HG03139 (cell line): ENCODE results near the gene TRHDE.

Experiments used
- ATAC-seq: cut with Tn5 transposase; IDR thresholded peaks from one replicate; pipeline ENCODE4 v1.9.1; 2021; ENCODE audit not compliant: unreplicated experiment

Gene TRHDE

DNA sequence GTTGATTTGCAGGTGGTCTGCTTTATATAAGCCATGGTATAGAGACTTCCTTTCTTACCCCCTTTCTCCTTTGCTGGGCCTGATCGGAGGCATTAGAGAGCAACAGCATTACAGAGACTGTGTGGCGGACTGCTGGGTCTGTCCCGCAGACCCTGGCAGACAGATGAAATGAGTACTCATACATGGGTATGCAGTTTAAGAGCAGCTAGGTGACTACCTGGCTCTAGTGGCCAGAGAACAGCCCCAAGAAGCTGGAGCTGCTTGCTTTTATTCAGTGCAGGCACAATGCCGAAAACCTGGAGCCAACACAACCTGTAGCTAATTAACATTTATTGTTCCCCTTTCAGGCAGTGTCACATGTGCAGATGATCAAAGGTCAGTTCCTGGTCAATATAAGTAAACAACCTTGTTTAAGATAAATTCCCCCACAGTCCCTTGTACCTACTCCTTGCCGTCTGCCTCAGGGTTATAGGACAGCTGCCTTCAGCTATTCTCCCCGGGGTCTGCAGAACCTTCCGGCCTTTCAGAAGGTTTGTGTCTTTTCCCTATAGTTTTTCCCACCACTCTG, 160.0 kb downstream of the TRHDE start:
- no peak for ATAC-seq

- ATAC-seq = no peak
These were observed 161.1 kb downstream of the TRHDE start for GRCh38 chr12:72433298-72433697.

- no peak for ATAC-seq
These were observed 162.8 kb downstream of the TRHDE start for GRCh38 chr12:72434999-72435398.

DNA sequence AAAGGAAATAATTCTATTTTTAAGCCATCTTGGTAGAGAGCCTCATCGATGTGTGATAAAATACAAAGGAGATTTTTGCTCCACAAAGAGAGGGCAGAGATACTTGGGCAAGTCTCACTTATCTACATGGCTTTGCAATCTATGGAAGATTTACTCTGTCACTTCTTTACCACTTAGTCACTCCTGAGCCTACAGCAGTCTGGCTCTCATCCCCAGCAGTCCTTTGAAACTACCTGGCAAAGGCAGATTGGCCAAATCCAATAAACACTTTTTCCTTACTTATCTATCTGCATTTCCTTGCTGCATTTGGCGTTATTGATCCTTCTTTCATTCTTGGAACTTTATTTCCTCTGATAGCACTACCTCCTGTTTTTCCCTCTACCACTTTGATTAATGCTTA, 170.0 kb downstream of the TRHDE start:
- ATAC-seq = no peak

GRCh38 chr12:72444125-72444524, 172.0 kb downstream of the TRHDE start:
- no peak for ATAC-seq

DNA sequence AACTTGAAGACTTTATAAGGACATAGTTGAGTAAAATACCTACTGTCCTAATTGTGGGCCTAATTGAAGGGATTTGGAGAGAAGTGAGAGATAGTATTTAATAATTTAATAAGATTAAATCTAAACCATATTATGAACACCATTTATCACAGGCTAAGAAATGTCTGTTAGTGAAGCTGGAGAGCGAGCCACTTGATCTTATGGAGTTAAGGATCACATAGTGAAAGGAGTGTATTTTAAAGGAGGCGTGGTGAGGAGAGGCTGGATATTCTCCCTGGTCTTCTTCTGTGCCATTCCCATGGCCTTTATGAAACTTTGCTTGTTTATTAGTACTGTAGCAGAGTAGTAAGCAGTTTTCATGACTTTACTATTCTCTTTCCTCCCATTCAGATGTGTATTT, 172.4 kb downstream of the TRHDE start:
- ATAC-seq = no peak

DNA sequence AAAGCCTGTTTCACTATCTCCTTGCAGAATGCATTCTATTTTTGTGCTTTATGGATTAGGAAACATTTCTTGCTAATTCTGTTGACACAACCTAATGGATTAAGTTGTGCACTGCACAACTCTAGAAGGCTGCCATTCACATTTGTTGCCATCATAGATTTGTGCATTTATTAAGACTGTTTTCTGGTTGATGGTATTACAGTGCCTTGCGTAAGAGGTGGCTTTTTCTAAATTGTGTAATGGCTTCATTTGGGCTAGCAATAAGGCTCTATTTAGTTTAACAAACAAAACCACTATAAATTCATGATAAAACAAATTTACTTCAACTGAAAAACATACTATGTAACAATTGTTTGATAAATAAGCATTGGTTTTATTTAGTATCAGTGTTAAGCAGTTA, 175.9 kb downstream of the TRHDE start:
- ATAC-seq = no peak

GRCh38 chr12:72448805-72449204, 176.6 kb downstream of the TRHDE start:
- ATAC-seq = no peak

GRCh38 chr12:72453066-72453465, 180.9 kb downstream of the TRHDE start:
- no peak for ATAC-seq

DNA sequence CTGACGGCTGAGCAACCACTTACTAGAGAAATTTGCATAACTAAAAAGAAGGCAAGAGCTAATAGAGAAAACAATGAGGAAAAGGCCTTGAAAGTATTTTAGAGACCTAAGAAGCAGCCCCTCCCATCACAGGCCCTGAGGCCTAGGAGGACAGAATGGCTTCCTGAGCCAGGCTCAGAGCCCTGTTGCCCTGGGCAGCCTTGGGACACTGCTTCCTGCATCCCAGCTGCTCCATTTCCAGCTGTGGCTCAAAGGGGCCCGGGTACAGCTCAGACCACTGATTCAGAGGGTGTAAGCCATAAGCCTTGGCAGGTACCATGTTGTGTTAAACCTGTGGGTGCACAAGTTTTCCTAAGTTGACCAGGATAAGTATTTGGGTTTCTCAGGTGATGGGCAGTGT, 181.4 kb downstream of the TRHDE start:
- ATAC-seq = no peak

DNA sequence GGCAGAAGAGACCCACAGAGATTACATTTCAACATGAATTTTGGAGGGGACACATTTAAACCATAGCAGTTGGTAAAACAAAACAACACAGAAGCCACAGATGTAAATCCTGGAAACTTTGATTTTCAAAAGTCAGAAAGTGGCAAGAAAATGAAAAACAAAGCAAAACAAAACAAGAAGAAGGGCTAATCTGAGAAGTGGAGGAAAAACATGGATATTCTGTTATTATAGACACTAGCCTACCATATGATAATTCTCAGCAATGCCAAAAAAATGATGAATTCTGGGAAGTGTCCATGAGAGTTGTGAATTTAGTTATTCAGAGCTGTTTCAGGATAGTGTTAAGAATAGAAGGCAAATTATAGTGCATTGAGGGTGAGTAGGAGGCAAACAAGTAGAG, 192.3 kb downstream of the TRHDE start:
- no peak for ATAC-seq

DNA sequence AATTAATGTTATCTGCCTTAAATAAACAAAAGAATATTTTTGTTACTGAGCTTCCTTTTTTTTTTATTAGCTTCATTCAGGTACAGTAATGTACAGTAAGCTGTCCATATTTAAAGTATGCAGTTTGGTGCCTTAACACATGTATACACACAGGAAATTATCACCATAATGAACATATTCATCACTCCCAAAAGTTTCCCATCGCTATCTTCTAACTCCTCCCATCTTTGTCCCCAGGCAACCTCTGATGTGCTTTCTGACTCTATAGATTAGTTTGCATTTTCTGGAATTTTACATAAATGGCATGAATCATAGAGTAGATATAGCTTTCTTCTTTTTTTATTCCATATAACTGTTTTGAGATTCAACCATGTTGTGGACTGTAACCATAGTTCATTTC, 193.0 kb downstream of the TRHDE start:
- ATAC-seq = no peak

GRCh38 chr12:72465940-72466630, 193.9 kb downstream of the TRHDE start:
- no peak for ATAC-seq

- ATAC-seq = no peak
These were observed 195.8 kb downstream of the TRHDE start for GRCh38 chr12:72467985-72468384.

DNA sequence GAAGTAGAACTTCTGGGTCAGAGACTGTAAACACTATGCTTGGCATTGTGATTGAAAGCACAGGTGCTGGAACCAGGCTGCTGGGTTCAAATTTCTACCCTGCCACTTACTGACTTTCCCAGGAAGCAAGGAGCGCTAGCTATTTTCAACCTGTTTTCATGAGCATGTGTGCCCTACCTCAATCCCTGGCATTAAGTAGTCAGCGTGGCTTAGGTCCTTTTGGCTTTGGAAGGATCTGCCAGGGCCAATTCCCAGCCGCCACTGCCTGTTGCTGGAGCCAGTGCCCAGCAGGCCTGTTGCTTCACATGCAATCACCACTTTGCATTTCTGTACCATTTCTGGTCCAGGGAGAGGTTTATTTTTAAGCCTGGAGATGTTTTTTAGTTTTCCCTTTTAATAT, 196.3 kb downstream of the TRHDE start:
- no peak for ATAC-seq

GRCh38 chr12:72471806-72472205, 199.6 kb downstream of the TRHDE start:
- no peak for ATAC-seq

DNA sequence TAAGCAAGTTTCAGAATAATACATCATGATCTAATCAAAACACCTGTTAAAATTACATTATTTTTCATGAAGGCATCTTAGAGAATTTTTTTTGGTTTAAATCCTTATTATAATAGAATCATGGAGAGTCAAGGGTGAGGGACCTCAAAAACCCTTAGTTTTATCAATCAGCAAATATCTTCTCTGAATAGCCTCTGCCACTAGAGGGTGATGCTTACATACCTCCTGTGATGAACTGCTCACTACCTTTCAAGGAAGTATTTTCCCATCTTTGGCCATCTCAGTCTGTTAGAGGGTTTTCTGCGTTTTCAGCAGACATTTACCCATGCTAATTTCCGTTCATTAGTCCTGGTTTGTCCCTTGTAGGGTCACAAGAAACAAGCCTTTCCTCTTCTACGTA, 200.2 kb downstream of the TRHDE start:
- ATAC-seq = no peak

DNA sequence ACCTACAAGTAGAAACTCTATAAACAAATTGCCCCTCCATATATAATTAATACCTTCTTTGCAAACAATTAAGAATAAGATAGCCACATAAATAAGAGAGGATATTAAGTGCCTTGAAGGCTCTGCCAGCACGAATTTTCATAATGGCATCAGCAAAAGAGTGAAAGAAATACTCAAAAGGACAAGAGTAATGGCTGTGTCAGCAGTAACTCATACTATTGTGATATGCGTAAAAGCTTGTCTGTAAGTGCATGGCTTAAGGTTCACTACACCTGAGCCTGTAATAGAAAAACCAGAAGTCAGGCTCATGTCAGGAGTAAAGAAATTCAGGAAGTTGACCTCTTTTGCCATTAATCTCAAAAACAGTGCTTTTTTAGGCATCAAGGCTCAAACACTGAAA, 204.1 kb downstream of the TRHDE start:
- ATAC-seq = no peak

GRCh38 chr12:72485017-72485701, 213.0 kb downstream of the TRHDE start:
- no peak for ATAC-seq

DNA sequence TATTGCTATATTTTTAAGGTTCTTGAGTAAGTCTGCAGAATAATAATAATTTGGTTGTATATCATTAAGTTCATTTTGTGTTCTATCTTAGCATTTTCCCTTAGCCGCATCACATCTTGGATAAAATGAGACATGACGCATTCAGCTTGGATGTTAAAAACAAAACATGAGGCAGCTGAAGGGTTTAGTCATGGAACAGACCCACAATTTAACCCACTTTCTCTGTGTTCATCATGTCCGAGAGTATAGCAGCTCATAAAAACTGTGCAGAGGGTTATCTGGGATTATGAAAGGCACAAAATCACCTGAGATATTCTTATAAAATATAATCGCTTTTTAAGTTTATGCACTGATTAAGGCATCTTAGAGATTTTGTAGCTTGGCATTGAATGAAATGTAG, 219.3 kb downstream of the TRHDE start:
- ATAC-seq = no peak

DNA sequence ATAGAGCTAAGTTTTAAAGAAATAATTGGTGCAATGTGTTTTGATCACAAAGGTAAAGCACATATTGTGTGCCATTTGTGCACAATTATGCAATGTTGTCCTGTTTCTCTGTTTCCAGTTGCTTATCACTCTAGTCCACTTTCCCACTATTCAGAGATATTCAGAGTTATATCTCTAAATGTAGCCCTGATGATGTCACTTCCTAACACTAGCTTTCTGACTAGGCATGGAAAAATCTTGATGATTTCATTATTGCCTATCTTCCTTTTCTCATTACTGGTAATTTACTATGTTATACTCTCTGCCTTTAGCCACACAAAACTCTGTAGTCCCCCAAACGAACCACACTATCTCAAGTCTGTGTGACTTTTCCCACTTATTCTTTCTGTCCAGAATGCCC, 221.2 kb downstream of the TRHDE start:
- no peak for ATAC-seq

DNA sequence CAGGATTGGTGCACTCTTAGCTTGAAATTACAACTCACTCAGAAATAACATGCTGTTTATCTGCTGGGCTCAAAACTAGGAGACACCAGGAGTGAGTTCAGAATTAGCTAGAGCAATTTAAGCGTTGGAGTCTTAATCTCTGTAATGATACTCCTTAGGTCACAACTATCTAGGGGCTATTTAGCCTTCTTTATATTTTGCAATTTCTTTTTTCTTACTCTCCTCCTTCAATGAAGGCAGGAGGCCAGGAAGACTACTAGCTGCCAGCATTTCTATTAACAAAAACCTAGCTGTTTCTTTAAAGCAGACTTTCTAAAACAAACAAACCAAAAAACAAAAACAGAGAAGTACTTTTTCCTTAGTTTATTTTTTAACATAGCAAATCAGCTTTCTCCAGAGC, 226.2 kb downstream of the TRHDE start:
- ATAC-seq = no peak

- ATAC-seq = no peak
These were observed 227.1 kb downstream of the TRHDE start for GRCh38 chr12:72499244-72499643.
